ENCODE measurements around the gene LSR. TPM values are rescaled to one million over a fixed set of nuclear protein-coding genes. Genes with fewer than 3 reads are reported as not detected.
A peak's percentile ranks its signal among the peaks of the same experiment; 100 is the strongest.

LSR gene
- total RNA-seq, 4 donors from 2014 or later, result 5.1 to 19.2 (median 10.8) TPM

DNA sequence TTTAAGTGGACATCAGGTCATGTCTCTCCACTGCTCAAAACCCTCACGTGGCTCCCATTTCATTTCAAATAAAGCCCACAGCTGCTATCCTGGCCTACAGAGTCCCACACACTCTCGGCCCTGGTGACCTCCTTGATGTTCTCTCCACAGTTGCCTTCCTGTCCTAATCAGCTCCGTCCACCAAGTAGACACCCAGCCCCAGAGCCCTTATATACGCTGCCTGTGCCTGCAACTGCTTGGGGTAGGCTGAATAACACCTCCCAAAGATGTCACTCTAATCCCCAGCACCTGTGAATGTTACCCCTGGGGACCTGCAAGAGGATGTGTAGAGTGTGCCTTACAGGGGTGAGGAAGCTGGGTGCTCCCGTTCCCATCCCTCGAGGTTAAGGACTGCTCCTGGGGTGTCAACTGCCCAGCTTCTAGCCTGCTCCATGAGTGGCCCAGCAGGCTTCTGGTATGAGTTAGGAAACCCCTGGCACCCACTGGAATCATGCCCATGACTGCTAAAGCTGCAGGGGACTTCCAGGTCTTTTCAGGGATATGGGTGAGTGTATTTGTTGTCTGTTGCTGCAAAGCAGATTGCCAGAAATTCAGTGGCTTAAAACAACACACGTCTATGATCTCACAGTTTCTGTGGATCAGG, 26.3 kb upstream of the LSR start:
- peaks cover 0 to 9% (median 2%) of the 10 kb centered on the region in 4 donors for H3K4me1 ChIP-seq
- no peaks in the 10 kb centered on the region for H3K36me3 ChIP-seq
- H3K9me3 ChIP-seq, result peaks cover 0 to 10% (median 4%) of the 10 kb centered on the region in 4 donors
- DNase-seq (ENCODE audit: extremely low spot score), result peak; percentile 72
- no peak for TF ChIP-seq POLR2AphosphoS5 (IDR thresholded peaks at IDR 0.05)
- WGBS, result 88% methylated on average over 5 of the region's 7 CpGs
- intact Hi-C loops (cut with DNase I), result no loop called here
- no peak overlapping the region for H3K27ac ChIP-seq (replicated peaks in 1 of 4)
- H3K4me3 ChIP-seq, result no peak overlapping the region
- H3K27me3 ChIP-seq, result peaks cover 0 to 36% (median 0%) of the 10 kb centered on the region in 4 donors

DNA sequence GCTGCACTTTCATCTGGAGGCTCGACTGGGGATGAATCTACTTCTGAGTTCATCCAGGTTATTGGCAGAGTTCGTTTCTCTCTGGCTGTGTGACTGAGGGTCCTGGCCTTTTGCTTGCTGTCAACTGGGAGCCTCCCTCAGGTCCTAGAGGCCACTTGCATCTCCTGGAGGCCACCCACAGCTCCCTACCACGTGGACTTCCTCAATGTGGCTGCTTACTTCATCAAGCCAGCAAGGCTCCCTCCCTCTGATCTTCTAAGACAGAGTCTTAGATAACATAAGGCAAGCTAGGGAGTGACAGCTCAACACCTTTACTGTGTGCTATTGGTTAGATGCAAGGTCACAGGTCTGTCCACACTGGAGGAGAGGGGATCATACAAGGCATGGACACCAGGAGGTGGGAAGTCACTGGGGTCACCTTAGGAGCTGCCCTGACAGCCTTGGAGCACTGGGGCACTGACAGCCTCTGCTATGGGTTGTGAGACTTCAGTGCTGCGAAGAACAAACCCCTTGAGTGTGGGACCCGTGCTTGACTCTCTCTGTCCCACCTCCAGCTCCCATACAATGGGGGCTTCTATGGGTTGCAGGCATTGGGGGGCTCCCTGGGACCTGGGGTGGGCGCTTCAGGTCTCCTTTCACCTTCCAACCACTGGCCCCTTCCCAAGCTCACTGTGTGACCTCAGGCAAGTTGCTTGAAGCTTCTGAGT, 25.6 kb upstream of the LSR start:
- intact Hi-C loops (cut with DNase I), result no loop called here
- Histone ChIP-seq H3K4me3 (no peak overlapping the region), H3K36me3 (no peaks in the 10 kb centered on the region), H3K9me3 (peaks cover 0 to 10% (median 4%) of the 10 kb centered on the region in 4 donors), H3K27ac (replicated peaks in 1 of 4) (no peak overlapping the region), H3K27me3 (peaks cover 0 to 36% (median 0%) of the 10 kb centered on the region in 4 donors), H3K4me1 (peaks cover 0 to 9% (median 2%) of the 10 kb centered on the region in 4 donors)
- WGBS, result 68% methylated on average over 5 of the region's 6 CpGs
- peak; percentile 88 for DNase-seq (ENCODE audit: extremely low spot score)
- no peak for TF ChIP-seq POLR2A (IDR thresholded peaks at IDR 0.05; ENCODE audit: low read depth)
- TF ChIP-seq EP300 (IDR thresholded peaks at IDR 0.05), result no peak
- TF ChIP-seq, protein P1, sequence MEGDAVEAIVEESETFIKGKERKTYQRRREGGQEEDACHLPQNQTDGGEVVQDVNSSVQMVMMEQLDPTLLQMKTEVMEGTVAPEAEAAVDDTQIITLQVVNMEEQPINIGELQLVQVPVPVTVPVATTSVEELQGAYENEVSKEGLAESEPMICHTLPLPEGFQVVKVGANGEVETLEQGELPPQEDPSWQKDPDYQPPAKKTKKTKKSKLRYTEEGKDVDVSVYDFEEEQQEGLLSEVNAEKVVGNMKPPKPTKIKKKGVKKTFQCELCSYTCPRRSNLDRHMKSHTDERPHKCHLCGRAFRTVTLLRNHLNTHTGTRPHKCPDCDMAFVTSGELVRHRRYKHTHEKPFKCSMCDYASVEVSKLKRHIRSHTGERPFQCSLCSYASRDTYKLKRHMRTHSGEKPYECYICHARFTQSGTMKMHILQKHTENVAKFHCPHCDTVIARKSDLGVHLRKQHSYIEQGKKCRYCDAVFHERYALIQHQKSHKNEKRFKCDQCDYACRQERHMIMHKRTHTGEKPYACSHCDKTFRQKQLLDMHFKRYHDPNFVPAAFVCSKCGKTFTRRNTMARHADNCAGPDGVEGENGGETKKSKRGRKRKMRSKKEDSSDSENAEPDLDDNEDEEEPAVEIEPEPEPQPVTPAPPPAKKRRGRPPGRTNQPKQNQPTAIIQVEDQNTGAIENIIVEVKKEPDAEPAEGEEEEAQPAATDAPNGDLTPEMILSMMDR (IDR thresholded peaks at IDR 0.05), result no peak
- TF ChIP-seq POLR2AphosphoS5 (IDR thresholded peaks at IDR 0.05), result no peak

DNA sequence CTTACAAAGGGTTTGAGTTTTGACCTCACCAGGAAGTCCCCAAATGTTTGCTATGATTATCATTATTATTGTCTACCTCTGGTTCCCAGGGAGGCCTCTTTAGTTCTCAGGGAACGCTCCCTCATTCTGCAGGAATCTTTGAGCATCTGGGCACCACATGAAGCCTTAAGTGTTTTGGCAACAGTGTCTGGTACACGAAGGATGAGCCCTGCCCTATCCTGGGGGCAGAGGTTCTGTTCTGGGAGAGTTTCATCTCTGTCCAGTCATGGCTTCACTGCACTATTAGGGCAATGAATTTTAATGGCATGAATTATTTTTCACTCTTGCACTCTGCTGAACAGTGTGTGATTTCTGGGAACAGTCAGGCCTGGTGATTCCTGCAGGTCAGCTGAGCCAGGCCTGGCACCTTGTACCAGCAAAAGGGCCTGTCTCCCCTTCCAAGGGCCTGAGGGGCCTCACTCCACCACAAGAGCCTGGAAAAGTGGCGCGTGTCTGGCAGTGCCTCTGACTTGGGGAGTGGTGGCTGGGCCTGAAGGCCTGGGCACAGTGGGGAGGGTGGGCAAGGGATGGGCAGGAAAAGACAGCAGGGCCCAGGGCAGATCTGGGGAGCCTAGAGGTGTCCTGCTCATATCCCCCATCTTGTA, 24.8 kb upstream of the LSR start:
- H3K27me3 ChIP-seq, result peaks cover 0 to 36% (median 0%) of the 10 kb centered on the region in 4 donors
- intact Hi-C loops (cut with DNase I), result no loop called here
- no peak overlapping the region for H3K4me3 ChIP-seq
- TF ChIP-seq POLR2AphosphoS5 (IDR thresholded peaks at IDR 0.05) (no peak), EP300 (IDR thresholded peaks at IDR 0.05) (no peak), POLR2A (IDR thresholded peaks at IDR 0.05; ENCODE audit: low read depth) (no peak)
- TF ChIP-seq, protein P1 (IDR thresholded peaks at IDR 0.05), result no peak
- 71% methylated on average over 2 of the region's 4 CpGs for WGBS
- DNase-seq (ENCODE audit: extremely low spot score), result peak; percentile 39
- H3K27ac ChIP-seq (replicated peaks in 1 of 4), result no peak overlapping the region
- peaks cover 0 to 9% (median 2%) of the 10 kb centered on the region in 4 donors for H3K4me1 ChIP-seq
- peaks cover 0 to 9% (median 2%) of the 10 kb centered on the region in 4 donors for H3K9me3 ChIP-seq
- no peaks in the 10 kb centered on the region for H3K36me3 ChIP-seq

DNA sequence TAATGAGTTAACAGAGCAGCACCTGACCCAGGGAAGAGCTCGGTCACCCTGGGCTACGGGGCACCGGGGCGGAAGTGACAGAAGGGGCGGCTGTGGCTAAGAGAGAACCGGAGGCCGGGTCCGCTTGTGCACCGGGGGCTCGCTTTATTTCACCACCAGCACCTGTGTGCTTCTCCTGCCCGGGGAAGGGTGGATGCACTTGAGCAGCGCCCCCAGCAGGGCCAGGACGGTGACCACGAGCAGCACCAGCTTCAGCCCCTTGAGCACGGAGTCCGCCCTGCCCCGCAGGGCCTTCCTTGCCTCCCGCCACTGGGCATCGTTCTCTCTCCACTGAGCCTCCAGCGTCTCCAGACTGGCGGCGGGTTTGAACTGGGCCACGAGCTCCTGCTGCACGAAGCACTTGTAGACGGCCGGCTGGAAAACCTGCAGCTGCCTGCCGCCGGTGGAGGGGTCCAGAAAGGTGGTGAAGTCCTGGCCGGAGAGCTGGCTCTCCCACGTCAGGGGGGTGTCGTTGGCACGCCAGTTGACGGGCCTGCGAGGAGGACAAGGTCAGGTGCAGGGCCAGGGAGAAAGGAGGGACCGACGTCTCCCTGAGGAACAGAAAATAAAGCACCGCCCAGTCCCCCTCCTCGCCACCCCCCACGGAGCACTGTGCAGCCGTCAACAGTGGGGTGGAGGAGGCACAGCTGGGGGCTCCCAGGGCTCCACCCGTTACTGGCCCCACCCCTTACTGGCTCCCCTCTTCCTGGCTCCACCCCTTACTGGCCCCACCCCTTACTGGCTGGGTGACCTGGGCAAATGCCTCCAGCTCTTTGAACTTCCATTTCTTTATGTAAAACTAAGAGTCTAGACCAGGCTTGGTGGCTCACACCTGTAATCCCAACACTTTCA, 23.9 kb upstream of the LSR start:
- DNase-seq (ENCODE audit: extremely low spot score), result peak; percentile 83
- intact Hi-C loops (cut with DNase I), result no loop called here
- no peak for TF ChIP-seq POLR2A (IDR thresholded peaks at IDR 0.05; ENCODE audit: low read depth)
- TF ChIP-seq, protein P1 (IDR thresholded peaks at IDR 0.05), result no peak
- TF ChIP-seq EP300 (IDR thresholded peaks at IDR 0.05), result no peak
- no peak for TF ChIP-seq POLR2AphosphoS5 (IDR thresholded peaks at IDR 0.05)
- peaks cover 0 to 6% (median 0%) of the 10 kb centered on the region in 4 donors for H3K9me3 ChIP-seq
- peaks cover 0 to 40% (median 0%) of the 10 kb centered on the region in 4 donors for H3K27me3 ChIP-seq
- H3K4me3 ChIP-seq, result no peak overlapping the region
- H3K27ac ChIP-seq (replicated peaks in 1 of 4), result no peak overlapping the region
- H3K36me3 ChIP-seq, result no peaks in the 10 kb centered on the region
- 50% methylated on average over 7 of the region's 41 CpGs for WGBS
- H3K4me1 ChIP-seq, result peaks cover 0 to 9% (median 2%) of the 10 kb centered on the region in 4 donors

Measured in esophagus muscularis mucosa (tissue), 4 donors.